Prostate gland (tissue), 2 donors: ENCODE results near the gene OR8D2. TPM values are rescaled to one million over a fixed set of nuclear protein-coding genes. Genes with fewer than 3 reads are reported as not detected.
"Not testable (repeated sequence)": the region's sequence is repeated elsewhere in the genome, so short reads cannot be mapped to it uniquely, and the experiment has no call there.

Source experiments
- DNase-seq: peaks from one replicate; pipeline ENCODE4 v3.0.0-alpha.2; 2019; ENCODE audit warnings: low spot score
- H3K27ac ChIP-seq, 2 donors: fragments of 200-600 bp; sonication (generic); 2 replicates each; pipeline ENCODE4 v1.5.1; 2017 to 2019
- H3K27me3 ChIP-seq: fragments of 200-600 bp; sonication (generic); replicated peaks from 2 replicates; pipeline ENCODE4 v1.5.1; 2019; ENCODE audit not compliant: insufficient read depth
- H3K36me3 ChIP-seq, 2 donors: fragments of 200-600 bp; sonication (generic); 1 replicate in 1 of 2; 2 replicates in 1 of 2; pipeline versions ENCODE4 v1.5.1 to v1.8.1; 2017 to 2019
- H3K4me1 ChIP-seq: fragments of 200-600 bp; sonication (generic); replicated peaks from 2 replicates; pipeline ENCODE4 v1.5.1; 2019
- H3K4me3 ChIP-seq, 2 donors: fragments of 200-600 bp; sonication (generic); 2 replicates each; pipeline ENCODE4 v1.5.1; 2017 to 2019
- H3K9me3 ChIP-seq: fragments of 200-600 bp; sonication (generic); 2 replicates; pipeline ENCODE4 v1.5.1; 2017
- POLR2A ChIP-seq: fragments of 450-650 bp; IDR thresholded peaks from one replicate; pipeline ENCODE4 v1.6.1; 2016; ENCODE audit warnings: antibody characterized with exemption, mild to moderate bottlenecking
- POLR2AphosphoS5 ChIP-seq: sonication (generic); formaldehyde crosslinking; IDR thresholded peaks from one replicate; pipeline ENCODE4 v1.6.1; 2017; ENCODE audit warnings: antibody characterized with exemption
- WGBS: methylation state at CpG from one replicate; pipeline ENCODE4 v1.1.5; 2018; 5-methylcytosine and 5-hydroxymethylcytosine counted together
- intact Hi-C: fragments of 100-400 bp; cut with DNase I; formaldehyde crosslinking; loops from one replicate; pipeline ENCODE4 v1.14.2; 2022
- total RNA-seq, 2 donors: library from RNA; depleted of rRNA; stranded (reverse); fragments of >200 nt; gene quantifications; one replicate each; pipeline ENCODE4 v1.1.0, GENCODE V29; 2016
- TF ChIP-seq, protein P1 (sequence below), 4 experiments: fragments of 200-600 bp in 2 of 4; fragments of 450-650 bp in 2 of 4; sonication (generic) in 2 of 4; IDR thresholded peaks; 1 replicate in 3 of 4; 2 replicates in 1 of 4; pipeline ENCODE4 v1.5.1; 2016 to 2019; ENCODE audit warnings: antibody characterized with exemption in 4 of 4, mild to moderate bottlenecking in 2 of 4, moderate library complexity in 2 of 4

OR8D2 gene
- total RNA-seq, 2 donors from 2014 or later = not detected

GRCh38 chr11:124277207-124277606 is 42.8 kb downstream of the OR8D2 start:
- Histone ChIP-seq H3K36me3 (no peaks in the 10 kb centered on the region), H3K4me1 (no peaks in the 10 kb centered on the region), H3K27me3 (no peaks in the 10 kb centered on the region), H3K9me3 (no peaks in the 10 kb centered on the region), H3K4me3 (no peak overlapping the region), H3K27ac (no peak overlapping the region)
- 97% methylated on average over 3 of the region's 3 CpGs for whole genome bisulfite sequencing
- DNase-seq = no peak
- intact Hi-C loops = no loop called here
- TF ChIP-seq POLR2A = no peak

GRCh38 chr11:124276081-124276480 is 43.9 kb downstream of the OR8D2 start:
- no peaks in the 10 kb centered on the region for H3K27me3 ChIP-seq
- 33% methylated on average over 1 of the region's 1 CpG for WGBS
- H3K4me1 ChIP-seq = no peaks in the 10 kb centered on the region
- no peak overlapping the region for H3K4me3 ChIP-seq
- H3K27ac ChIP-seq = no peak overlapping the region
- TF ChIP-seq POLR2A = no peak
- no peak for TF ChIP-seq POLR2AphosphoS5
- TF ChIP-seq, protein P1, sequence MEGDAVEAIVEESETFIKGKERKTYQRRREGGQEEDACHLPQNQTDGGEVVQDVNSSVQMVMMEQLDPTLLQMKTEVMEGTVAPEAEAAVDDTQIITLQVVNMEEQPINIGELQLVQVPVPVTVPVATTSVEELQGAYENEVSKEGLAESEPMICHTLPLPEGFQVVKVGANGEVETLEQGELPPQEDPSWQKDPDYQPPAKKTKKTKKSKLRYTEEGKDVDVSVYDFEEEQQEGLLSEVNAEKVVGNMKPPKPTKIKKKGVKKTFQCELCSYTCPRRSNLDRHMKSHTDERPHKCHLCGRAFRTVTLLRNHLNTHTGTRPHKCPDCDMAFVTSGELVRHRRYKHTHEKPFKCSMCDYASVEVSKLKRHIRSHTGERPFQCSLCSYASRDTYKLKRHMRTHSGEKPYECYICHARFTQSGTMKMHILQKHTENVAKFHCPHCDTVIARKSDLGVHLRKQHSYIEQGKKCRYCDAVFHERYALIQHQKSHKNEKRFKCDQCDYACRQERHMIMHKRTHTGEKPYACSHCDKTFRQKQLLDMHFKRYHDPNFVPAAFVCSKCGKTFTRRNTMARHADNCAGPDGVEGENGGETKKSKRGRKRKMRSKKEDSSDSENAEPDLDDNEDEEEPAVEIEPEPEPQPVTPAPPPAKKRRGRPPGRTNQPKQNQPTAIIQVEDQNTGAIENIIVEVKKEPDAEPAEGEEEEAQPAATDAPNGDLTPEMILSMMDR (IDR thresholded peaks at IDR 0.05) = no peak
- H3K36me3 ChIP-seq = no peaks in the 10 kb centered on the region
- intact Hi-C loops = no loop called here
- H3K9me3 ChIP-seq = no peaks in the 10 kb centered on the region
- no peak for DNase-seq

- 83% methylated on average over 2 of the region's 2 CpGs for whole genome bisulfite sequencing
- TF ChIP-seq, protein P1 (IDR thresholded peaks at IDR 0.05) = no peak
- TF ChIP-seq POLR2A (no peak), POLR2AphosphoS5 (no peak)
- intact Hi-C loops = no loop called here
Measured at GRCh38 chr11:124274000-124274399, 46.0 kb downstream of the OR8D2 start.

DNA sequence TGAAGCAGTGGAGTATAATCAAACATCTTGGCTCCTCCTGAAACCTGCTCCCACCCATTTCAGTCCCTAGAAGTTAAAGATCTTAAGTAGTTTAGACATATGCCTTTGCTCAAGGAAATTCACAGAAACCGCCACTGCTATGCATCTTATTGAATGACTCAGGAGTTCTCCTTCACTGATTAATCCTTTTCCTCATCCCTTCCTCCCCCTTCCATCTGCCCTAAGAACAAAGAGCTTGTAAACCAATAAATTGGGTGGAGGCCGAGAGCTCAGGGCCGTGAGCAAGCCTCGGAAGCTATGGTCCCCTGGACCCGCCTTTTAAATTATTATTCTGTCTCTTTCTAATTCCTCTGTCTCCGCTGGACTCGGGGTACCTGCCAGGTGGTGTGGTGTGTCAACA is 49.1 kb downstream of the OR8D2 start:
- DNase-seq, H3K4me1 ChIP-seq, H3K9me3 ChIP-seq, H3K4me3 ChIP-seq, H3K27ac ChIP-seq, H3K36me3 ChIP-seq, H3K27me3 ChIP-seq, intact Hi-C loops: not testable (repeated sequence)
- WGBS = 30% methylated on average over 7 of the region's 7 CpGs

More at GRCh38 chr11:124274000-124274399, 46.0 kb downstream of the OR8D2 start:
- H3K36me3 ChIP-seq = no peaks in the 10 kb centered on the region
- no peaks in the 10 kb centered on the region for H3K27me3 ChIP-seq
- H3K27ac ChIP-seq = no peak overlapping the region
- no peak for DNase-seq
- no peaks in the 10 kb centered on the region for H3K4me1 ChIP-seq
- no peaks in the 10 kb centered on the region for H3K9me3 ChIP-seq
- no peak overlapping the region for H3K4me3 ChIP-seq

Other genes starting within 250 kb of the OR8D2 start
- 10 to 100 TPM; 23.3 to 28.9 TPM for gene VWA5A, start 204.7 kb downstream of the OR8D2 start, total RNA-seq
- gene OR10D3, start 136.9 kb downstream of the OR8D2 start, total RNA-seq = not detected
- not detected for gene OR8G1, start 79.1 kb downstream of the OR8D2 start, total RNA-seq
- 1 to 10 TPM in 1 of 2 donors, not detected in 1; 3.0 TPM for gene OR8G5, start 63.8 kb downstream of the OR8D2 start, total RNA-seq
- not detected for gene OR8D1, start 6.2 kb downstream of the OR8D2 start, total RNA-seq
- not detected for gene OR8B2, start 64.3 kb upstream of the OR8D2 start, total RNA-seq
- not detected for gene OR8B3, start 78.8 kb upstream of the OR8D2 start, total RNA-seq
- not detected for gene OR8B4, start 104.7 kb upstream of the OR8D2 start, total RNA-seq
- not detected for gene OR8B8, start 125.5 kb upstream of the OR8D2 start, total RNA-seq
- not detected for gene OR8B12, start 223.5 kb upstream of the OR8D2 start, total RNA-seq
- gene OR8A1, start 249.8 kb upstream of the OR8D2 start, total RNA-seq = not detected